Spleen (tissue), 11 donors: Measurements from ENCODE around the gene CTSD. TPM values are rescaled to one million over a fixed set of nuclear protein-coding genes. Genes with fewer than 3 reads are reported as not detected.

Source experiments
- DNase-seq: peaks from one replicate; pipeline ENCODE4 v3.0.0-alpha.2; 2020
- H3K27ac ChIP-seq, 8 donors: fragments of 200-600 bp; sonication (generic) in 7 of 8; 1 replicate in 4 of 8; 2 replicates in 4 of 8; pipeline versions ENCODE4 v1.5.0 to v1.8.0; 2016 to 2021; ENCODE audit warnings: inconsistent platforms in 4 of 8, mild to moderate bottlenecking in 4 of 8, moderate library complexity in 1 of 8
- H3K27me3 ChIP-seq, 7 donors: fragments of 200-600 bp; sonication (generic) in 6 of 7; replicated peaks in 1 of 7; 1 replicate in 4 of 7; 2 replicates in 3 of 7; pipeline versions ENCODE4 v1.5.0 to v1.8.0; 2016 to 2021; ENCODE audit warnings: inconsistent platforms in 3 of 7, mild to moderate bottlenecking in 1 of 7
- H3K36me3 ChIP-seq, 6 donors: fragments of 200-600 bp; sonication (generic) in 5 of 6; 1 replicate in 4 of 6; 2 replicates in 2 of 6; pipeline versions ENCODE4 v1.5.0 to v1.8.0; 2016 to 2021; ENCODE audit warnings: inconsistent platforms in 2 of 6
- H3K4me1 ChIP-seq, 6 donors: fragments of 200-600 bp; sonication (generic) in 5 of 6; 1 replicate in 3 of 6; 2 replicates in 3 of 6; pipeline versions ENCODE4 v1.5.0 to v1.8.0; 2016 to 2021; ENCODE audit warnings: inconsistent platforms in 3 of 6
- H3K4me3 ChIP-seq, 8 donors: fragments of 200-600 bp; sonication (generic) in 7 of 8; 1 replicate in 4 of 8; 2 replicates in 4 of 8; pipeline versions ENCODE4 v1.5.0 to v1.8.0; 2016 to 2021; ENCODE audit warnings: inconsistent platforms in 4 of 8, mild to moderate bottlenecking in 4 of 8, moderate library complexity in 2 of 8
- H3K9me3 ChIP-seq, 8 donors: fragments of 200-600 bp; sonication (generic) in 7 of 8; 1 replicate in 4 of 8; 2 replicates in 4 of 8; pipeline versions ENCODE4 v1.5.0 to v1.8.0; 2016 to 2021; ENCODE audit warnings: inconsistent platforms in 4 of 8
- POLR2A ChIP-seq, 3 donors: fragments of 450-650 bp; IDR thresholded peaks; one replicate each; pipeline ENCODE4 v1.5.1; 2017; ENCODE audit warnings: antibody characterized with exemption in 3 of 3, mild to moderate bottlenecking in 1 of 3
- POLR2AphosphoS5 ChIP-seq, 3 donors: sonication (generic); formaldehyde crosslinking; IDR thresholded peaks; one replicate each; pipeline ENCODE4 v1.5.1; 2017; ENCODE audit warnings: antibody characterized with exemption in 3 of 3
- WGBS, 5 donors: extraction: QIAGEN DNeasy Blood & Tissue Kit in 3 of 5; methylation state at CpG; one replicate each; pipeline versions ENCODE4 v1.1.5 to v1.1.7; 2013 to 2018; 5-methylcytosine and 5-hydroxymethylcytosine counted together
- intact Hi-C: fragments of 100-400 bp; cut with DNase I; formaldehyde crosslinking; loops from one replicate; pipeline ENCODE4 v1.15.0; 2023; ENCODE audit warnings: low total_unique reads
- polyA plus RNA-seq, 3 donors: library from polyadenylated mRNA; stranded (reverse); fragments of 200-250 nt; gene quantifications; one replicate each; pipeline ENCODE4 v1.2.1, GENCODE V29; 2013
- total RNA-seq, 7 donors: library from RNA; depleted of rRNA in 3 of 7; stranded (reverse); fragments of >200 nt in 3 of 7; fragmentation: NEBNext Ultra II Directional in 4 of 7; extraction: Animal tissue kit (Norgen Biotek cat#: 25700) in 4 of 7; gene quantifications; one replicate each; pipeline versions ENCODE4 v1.1.0 to v1.2.1, GENCODE V29; 2016 to 2021
- TF ChIP-seq, protein P1 (sequence below), 11 experiments: fragments of 200-600 bp in 7 of 11; fragments of 450-650 bp in 4 of 11; sonication (generic) in 4 of 11; IDR thresholded peaks in 8 of 11; conservative IDR thresholded peaks in 3 of 11; 1 replicate in 7 of 11; 2 replicates in 4 of 11; pipeline versions ENCODE4 v1.4.0 to v1.8.0; 2016 to 2021; ENCODE audit warnings: antibody characterized with exemption in 11 of 11, inconsistent platforms in 4 of 11, mild to moderate bottlenecking in 1 of 11
- donor health status: healthy with polysubstance abuse.
- donor health status: DM: no; HTN: no; CAD: no; lungs with moderate emphysema.
- donor health status: DM: no; HTN: no; CAD: no.
- donor health status: Bipolar disorder and iron deficiency.
- donor health status: healthy.
- donor health status: DM: no; HTN: no; CAD: no.
- donor health status: DM: yes; HTN: yes; CAD: no.

Gene CTSD
- total and polyA plus RNA-seq, 10 donors, result 289 to 1,234 (median 736) TPM

GRCh38 chr11:1703146-1703545 is 60.6 kb downstream of the CTSD start:
- no peak for TF ChIP-seq POLR2AphosphoS5 (IDR thresholded peaks at IDR 0.05)
- TF ChIP-seq POLR2A (IDR thresholded peaks at IDR 0.05), result no peak
- TF ChIP-seq, protein P1, sequence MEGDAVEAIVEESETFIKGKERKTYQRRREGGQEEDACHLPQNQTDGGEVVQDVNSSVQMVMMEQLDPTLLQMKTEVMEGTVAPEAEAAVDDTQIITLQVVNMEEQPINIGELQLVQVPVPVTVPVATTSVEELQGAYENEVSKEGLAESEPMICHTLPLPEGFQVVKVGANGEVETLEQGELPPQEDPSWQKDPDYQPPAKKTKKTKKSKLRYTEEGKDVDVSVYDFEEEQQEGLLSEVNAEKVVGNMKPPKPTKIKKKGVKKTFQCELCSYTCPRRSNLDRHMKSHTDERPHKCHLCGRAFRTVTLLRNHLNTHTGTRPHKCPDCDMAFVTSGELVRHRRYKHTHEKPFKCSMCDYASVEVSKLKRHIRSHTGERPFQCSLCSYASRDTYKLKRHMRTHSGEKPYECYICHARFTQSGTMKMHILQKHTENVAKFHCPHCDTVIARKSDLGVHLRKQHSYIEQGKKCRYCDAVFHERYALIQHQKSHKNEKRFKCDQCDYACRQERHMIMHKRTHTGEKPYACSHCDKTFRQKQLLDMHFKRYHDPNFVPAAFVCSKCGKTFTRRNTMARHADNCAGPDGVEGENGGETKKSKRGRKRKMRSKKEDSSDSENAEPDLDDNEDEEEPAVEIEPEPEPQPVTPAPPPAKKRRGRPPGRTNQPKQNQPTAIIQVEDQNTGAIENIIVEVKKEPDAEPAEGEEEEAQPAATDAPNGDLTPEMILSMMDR (IDR thresholded peaks at IDR 0.05 in 8 of 11, conservative IDR thresholded peaks at IDR 0.05 in 3 of 11), result no peak
- Histone ChIP-seq H3K9me3 (no peaks in the 10 kb centered on the region), H3K4me3 (no peak overlapping the region), H3K27me3 (peaks cover 0 to 6% (median 0%) of the 10 kb centered on the region in 7 donors), H3K27ac (no peak overlapping the region), H3K36me3 (no peaks in the 10 kb centered on the region), H3K4me1 (peaks cover 0 to 19% (median 5%) of the 10 kb centered on the region in 6 donors)
- no peak for DNase-seq
- intact Hi-C loops, result no loop called here
- WGBS, 5 donors, result 85 to 96% (median 90%) methylated on average over 6 of the region's 6 CpGs

Other genes with a start within 250 kb of the CTSD start
- gene DUSP8, start 191.7 kb downstream of the CTSD start, total RNA-seq, result 10 to 100 TPM in 1 of 7 donors, 1 to 10 TPM in 6; 1.4 to 18.4 (median 3.1) TPM
- gene DUSP8, start 191.7 kb downstream of the CTSD start, polyA plus RNA-seq, result 1 to 10 TPM in 1 of 3 donors, under 1 TPM in 2; 0.38 to 3.2 (median 0.87) TPM
- gene KRTAP5-1, start 178.6 kb downstream of the CTSD start, total RNA-seq, result not detected
- gene KRTAP5-1, start 178.6 kb downstream of the CTSD start, polyA plus RNA-seq, result not detected
- gene KRTAP5-2, start 165.6 kb downstream of the CTSD start, total RNA-seq, result not detected
- not detected for gene KRTAP5-2, start 165.6 kb downstream of the CTSD start, polyA plus RNA-seq
- not detected for gene KRTAP5-3, start 155.5 kb downstream of the CTSD start, total RNA-seq
- gene KRTAP5-3, start 155.5 kb downstream of the CTSD start, polyA plus RNA-seq, result not detected
- gene KRTAP5-4, start 141.8 kb downstream of the CTSD start, total RNA-seq, result not detected
- not detected for gene KRTAP5-4, start 141.8 kb downstream of the CTSD start, polyA plus RNA-seq
- not detected for gene KRTAP5-5, start 134.2 kb downstream of the CTSD start, total RNA-seq
- gene KRTAP5-5, start 134.2 kb downstream of the CTSD start, polyA plus RNA-seq, result not detected
- not detected for gene KRTAP5-6, start 66.7 kb downstream of the CTSD start, total RNA-seq
- not detected for gene KRTAP5-6, start 66.7 kb downstream of the CTSD start, polyA plus RNA-seq
- gene IFITM10, start 13.3 kb downstream of the CTSD start, total RNA-seq, result 10 to 100 TPM in 2 of 7 donors, 1 to 10 TPM in 5; 6.7 to 41.6 (median 8.2) TPM
- gene IFITM10, start 13.3 kb downstream of the CTSD start, polyA plus RNA-seq, result 1 to 10 TPM in 2 of 3 donors, under 1 TPM in 1; 0.80 to 6.9 (median 2.4) TPM
- gene SYT8, start 71.1 kb upstream of the CTSD start, total RNA-seq, result not detected
- gene SYT8, start 71.1 kb upstream of the CTSD start, polyA plus RNA-seq, result under 1 TPM in 1 of 3 donors, not detected in 2; 0.83 TPM
- 1 to 10 TPM; 2.3 to 8.6 (median 5.2) TPM for gene TNNI2, start 75.1 kb upstream of the CTSD start, total RNA-seq
- gene TNNI2, start 75.1 kb upstream of the CTSD start, polyA plus RNA-seq, result 10 to 100 TPM in 2 of 3 donors, 1 to 10 TPM in 1; 7.3 to 21.8 (median 13.0) TPM
- 100 to 1,000 TPM; 227 to 422 (median 358) TPM for gene LSP1, start 89.2 kb upstream of the CTSD start, total RNA-seq
- gene LSP1, start 89.2 kb upstream of the CTSD start, polyA plus RNA-seq, result 100 to 1,000 TPM; 136 to 350 (median 148) TPM
- not detected for gene PRR33, start 128.0 kb upstream of the CTSD start, total RNA-seq
- under 1 TPM; 0.03 to 0.64 (median 0.20) TPM for gene PRR33, start 128.0 kb upstream of the CTSD start, polyA plus RNA-seq
- gene TNNT3, start 155.8 kb upstream of the CTSD start, total RNA-seq, result 1 to 10 TPM in 5 of 7 donors, under 1 TPM in 1, not detected in 1; 0.97 to 4.9 (median 1.9) TPM
- 1 to 10 TPM in 2 of 3 donors, under 1 TPM in 1; 0.64 to 4.4 (median 3.5) TPM for gene TNNT3, start 155.8 kb upstream of the CTSD start, polyA plus RNA-seq
- gene MRPL23, start 183.4 kb upstream of the CTSD start, total RNA-seq, result 10 to 100 TPM; 32.5 to 75.2 (median 44.5) TPM
- gene MRPL23, start 183.4 kb upstream of the CTSD start, polyA plus RNA-seq, result 100 to 1,000 TPM in 2 of 3 donors, 10 to 100 TPM in 1; 58.7 to 160 (median 122) TPM
- gene H19, start 233.9 kb upstream of the CTSD start, total RNA-seq, result 100 to 1,000 TPM in 3 of 7 donors, 10 to 100 TPM in 4; 21.0 to 620 (median 79.7) TPM
- 100 to 1,000 TPM in 2 of 3 donors, 10 to 100 TPM in 1; 10.1 to 104 (median 101) TPM for gene H19, start 233.9 kb upstream of the CTSD start, polyA plus RNA-seq